ENCODE data around the gene KIRREL3. TPM values are rescaled to one million over a fixed set of nuclear protein-coding genes. Genes with fewer than 3 reads are reported as not detected.

The KIRREL3 gene
- total RNA-seq, 2 donors from 2014 or later, result 0.28 TPM; not detected in 1

- DNase-seq (ENCODE audit: low spot score), result no peak
- no peak for TF ChIP-seq POLR2AphosphoS5 (IDR thresholded peaks at IDR 0.05)
- no peak for TF ChIP-seq POLR2A (IDR thresholded peaks at IDR 0.05)
- no peak for TF ChIP-seq CTCF (IDR thresholded peaks at IDR 0.05)
- intact Hi-C loops (cut with DNase I), result no loop called here
- Histone ChIP-seq H3K27me3 (replicated peaks; ENCODE audit: insufficient read depth) (peaks cover 2% of the 10 kb centered on the region), H3K27ac (no peak overlapping the region), H3K4me3 (no peak overlapping the region), H3K4me1 (replicated peaks) (no peaks in the 10 kb centered on the region), H3K36me3 (no peaks in the 10 kb centered on the region), H3K9me3 (no peaks in the 10 kb centered on the region)
- 78% methylated on average over 10 of the region's 10 CpGs for WGBS
Observed at GRCh38 chr11:126646701-126647557, 353.6 kb downstream of the KIRREL3 start.

- Histone ChIP-seq H3K36me3 (no peaks in the 10 kb centered on the region), H3K9me3 (no peaks in the 10 kb centered on the region), H3K27me3 (replicated peaks; ENCODE audit: insufficient read depth) (peaks cover 2% of the 10 kb centered on the region), H3K4me1 (replicated peaks) (no peaks in the 10 kb centered on the region), H3K27ac (no peak overlapping the region), H3K4me3 (no peak overlapping the region)
- intact Hi-C loops (cut with DNase I), result no loop called here
- 82% methylated on average over 7 of the region's 7 CpGs for WGBS
- TF ChIP-seq CTCF (IDR thresholded peaks at IDR 0.05) (no peak), POLR2AphosphoS5 (IDR thresholded peaks at IDR 0.05) (no peak), POLR2A (IDR thresholded peaks at IDR 0.05) (no peak)
- DNase-seq (ENCODE audit: low spot score), result no peak
Observed at GRCh38 chr11:126645186-126645585, 355.4 kb downstream of the KIRREL3 start.

- TF ChIP-seq CTCF (IDR thresholded peaks at IDR 0.05) (no peak), POLR2A (IDR thresholded peaks at IDR 0.05) (no peak), POLR2AphosphoS5 (IDR thresholded peaks at IDR 0.05) (no peak)
- Histone ChIP-seq H3K36me3 (no peaks in the 10 kb centered on the region), H3K4me3 (no peak overlapping the region), H3K27me3 (replicated peaks; ENCODE audit: insufficient read depth) (no peaks in the 10 kb centered on the region), H3K27ac (no peak overlapping the region), H3K9me3 (no peaks in the 10 kb centered on the region), H3K4me1 (replicated peaks) (no peaks in the 10 kb centered on the region)
- WGBS, result 64% methylated on average over 12 of the region's 12 CpGs
- DNase-seq (ENCODE audit: low spot score), result no peak
- intact Hi-C loops (cut with DNase I), result no loop called here
Observed at GRCh38 chr11:126640186-126640585, 360.4 kb downstream of the KIRREL3 start.

GRCh38 chr11:126639692-126640091 is 360.9 kb downstream of the KIRREL3 start:
- Histone ChIP-seq H3K36me3 (no peaks in the 10 kb centered on the region), H3K27ac (no peak overlapping the region), H3K9me3 (no peaks in the 10 kb centered on the region), H3K4me1 (replicated peaks) (no peaks in the 10 kb centered on the region), H3K4me3 (no peak overlapping the region), H3K27me3 (replicated peaks; ENCODE audit: insufficient read depth) (no peaks in the 10 kb centered on the region)
- 92% methylated on average over 3 of the region's 3 CpGs for WGBS
- TF ChIP-seq POLR2AphosphoS5 (IDR thresholded peaks at IDR 0.05), result no peak
- TF ChIP-seq CTCF (IDR thresholded peaks at IDR 0.05), result no peak
- no peak for TF ChIP-seq POLR2A (IDR thresholded peaks at IDR 0.05)
- no peak for DNase-seq (ENCODE audit: low spot score)
- intact Hi-C loops (cut with DNase I), result no loop called here

- TF ChIP-seq POLR2A (IDR thresholded peaks at IDR 0.05) (no peak), POLR2AphosphoS5 (IDR thresholded peaks at IDR 0.05) (no peak), CTCF (IDR thresholded peaks at IDR 0.05) (no peak)
- 77% methylated on average over 5 of the region's 5 CpGs for WGBS
- no peaks in the 10 kb centered on the region for H3K4me1 ChIP-seq (replicated peaks)
- intact Hi-C loops (cut with DNase I), result no loop called here
- H3K36me3 ChIP-seq, result no peaks in the 10 kb centered on the region
- no peaks in the 10 kb centered on the region for H3K9me3 ChIP-seq
- H3K27me3 ChIP-seq (replicated peaks; ENCODE audit: insufficient read depth), result no peaks in the 10 kb centered on the region
- no peak overlapping the region for H3K4me3 ChIP-seq
- no peak overlapping the region for H3K27ac ChIP-seq
- DNase-seq (ENCODE audit: low spot score), result no peak
Observed at GRCh38 chr11:126638648-126639047, 361.9 kb downstream of the KIRREL3 start.

Measured in prostate gland (tissue), 2 donors.